ENCODE results near the gene PRKCE.

PRKCE gene

GRCh38 chr2:45745231-45745630 lies 93.8 kb downstream of the PRKCE start:
- no peak for TF ChIP-seq CTCF (IDR thresholded peaks at IDR 0.05; ENCODE audit: extremely low read depth, missing control alignments)

GRCh38 chr2:45746888-45747287 lies 95.4 kb downstream of the PRKCE start:
- DNase-seq (ENCODE audit: low spot score): no peak
- TF ChIP-seq CTCF (IDR thresholded peaks at IDR 0.05; ENCODE audit: extremely low read depth, missing control alignments): no peak

More at GRCh38 chr2:45745231-45745630, 93.8 kb downstream of the PRKCE start:
- no peak for DNase-seq (ENCODE audit: low spot score)

DNA sequence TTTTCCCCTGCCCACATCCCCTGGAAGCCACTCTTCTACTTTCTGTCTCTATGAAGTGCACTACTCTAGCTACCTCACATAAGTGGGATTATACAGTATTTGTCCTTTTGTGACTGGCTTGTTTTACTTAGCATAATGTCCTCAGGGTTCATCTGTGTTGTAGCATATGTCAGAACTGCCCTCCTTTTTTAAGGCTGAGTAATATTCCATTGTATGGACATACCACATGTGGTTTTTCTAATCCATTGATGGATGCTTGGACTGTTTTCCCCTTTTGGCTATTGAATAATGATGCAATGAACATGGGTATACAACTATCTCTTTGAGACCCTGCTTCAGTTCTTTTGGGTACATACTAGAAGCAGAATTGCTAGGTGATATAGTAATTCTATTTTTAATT lies 95.9 kb downstream of the PRKCE start:
- no peak for DNase-seq (ENCODE audit: low spot score)
- no peak for TF ChIP-seq CTCF (IDR thresholded peaks at IDR 0.05; ENCODE audit: extremely low read depth, missing control alignments)

DNA sequence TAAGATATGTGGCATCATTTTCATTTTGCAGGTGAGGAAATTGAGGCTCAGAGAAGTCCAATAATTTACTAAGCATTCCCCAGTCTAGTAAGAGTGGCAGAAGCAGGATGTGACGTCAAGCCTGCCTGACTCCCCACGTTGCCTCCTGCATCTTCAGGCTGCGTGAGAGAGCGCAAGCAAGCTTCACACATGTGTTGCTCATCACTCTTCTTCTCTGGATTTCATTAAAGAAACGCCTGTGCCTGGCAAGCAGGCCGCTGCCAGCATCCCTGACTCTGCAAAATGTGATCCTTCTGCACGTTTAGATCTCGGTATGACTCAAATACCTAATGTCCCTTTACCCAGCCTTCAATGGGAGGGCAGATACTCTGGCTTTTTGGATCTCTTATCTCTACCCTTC lies 96.8 kb downstream of the PRKCE start:
- no peak for DNase-seq (ENCODE audit: low spot score)
- TF ChIP-seq CTCF (IDR thresholded peaks at IDR 0.05; ENCODE audit: extremely low read depth, missing control alignments): no peak

DNA sequence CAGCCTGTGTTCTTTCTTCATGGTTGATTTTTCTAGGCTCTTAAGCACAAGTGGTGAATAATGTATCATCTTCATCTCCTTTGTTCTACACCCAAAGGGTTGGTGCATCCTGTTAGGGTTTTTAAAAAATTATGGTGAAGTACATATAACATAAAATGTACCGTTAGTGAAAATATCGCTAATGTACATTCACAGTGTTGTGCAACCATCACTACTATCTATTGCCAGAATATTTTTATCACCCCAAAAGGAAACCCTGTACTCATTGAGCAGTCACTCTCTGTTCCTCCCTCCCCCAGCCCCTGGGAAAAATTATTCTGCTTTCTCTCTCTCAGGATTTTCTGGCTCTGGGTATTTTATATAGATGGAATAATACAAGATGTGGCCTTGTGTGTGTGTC lies 98.5 kb downstream of the PRKCE start:
- DNase-seq (ENCODE audit: low spot score): no peak
- TF ChIP-seq CTCF (IDR thresholded peaks at IDR 0.05; ENCODE audit: extremely low read depth, missing control alignments): no peak

GRCh38 chr2:45750484-45750883 lies 99.0 kb downstream of the PRKCE start:
- no peak for TF ChIP-seq CTCF (IDR thresholded peaks at IDR 0.05; ENCODE audit: extremely low read depth, missing control alignments)
- DNase-seq (ENCODE audit: low spot score): no peak

DNA sequence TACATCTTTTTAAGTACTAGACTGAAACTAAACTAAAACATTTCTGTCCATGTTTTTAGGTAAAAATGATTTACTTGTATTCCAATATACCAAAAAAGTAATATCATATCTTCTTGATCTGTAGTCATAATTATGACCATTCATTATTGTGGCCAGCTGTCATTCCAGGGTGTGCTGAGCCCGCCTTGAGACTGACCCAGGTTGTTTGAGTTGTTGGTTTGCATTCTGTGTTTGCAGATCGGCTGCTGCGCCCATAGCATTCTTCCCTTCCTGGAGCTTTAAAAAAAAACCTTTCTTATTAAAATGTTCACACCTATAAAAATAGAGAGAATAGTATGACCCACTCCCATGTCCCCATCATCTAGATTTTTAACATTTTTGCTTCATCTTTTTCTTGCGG lies 101.9 kb downstream of the PRKCE start:
- TF ChIP-seq CTCF (IDR thresholded peaks at IDR 0.05; ENCODE audit: extremely low read depth, missing control alignments): no peak

More for the DNA sequence above, 101.9 kb downstream of the PRKCE start:
- DNase-seq (ENCODE audit: low spot score): no peak

All from GM20000 (cell line).